ENCODE results near the gene SEMA3D. TPM values are rescaled to one million over a fixed set of nuclear protein-coding genes. Genes with fewer than 3 reads are reported as not detected.

SEMA3D gene
- total and polyA plus RNA-seq, 9 of the 15 experiments (the other 6 are each of a cell fraction or from before 2014, with no cell fraction given) = 0.01 to 0.10 (median 0.04) TPM; not detected in 1

- CTCF ChIA-PET (ENCODE audit: low intra/inter-chr PET ratio) = interaction anchor here (0.6 kb wide), 1 partner anchor 508 kb away, joined by 4 read pairs; no protein-coding TSS in a partner anchor
- TF ChIP-seq ZNF699 (CRISPR knock-in tag; IDR thresholded peaks at IDR 0.05; ENCODE audit: insufficient replicate concordance) (no peak), GMEB1 (CRISPR knock-in tag; IDR thresholded peaks at IDR 0.05) (no peak), CBFA2T2 (conservative IDR thresholded peaks at IDR 0.05) (no peak), EP400 (IDR thresholded peaks at IDR 0.05) (no peak), ARNT (IDR thresholded peaks at IDR 0.05) (no peak), HNRNPLL (IDR thresholded peaks at IDR 0.05; ENCODE audit: low read depth, low read length, poor library complexity, severe bottlenecking) (no peak), TARDBP (IDR thresholded peaks at IDR 0.05) (no peak), KLF10 (CRISPR knock-in tag; IDR thresholded peaks at IDR 0.05) (no peak), KLF16 (IDR thresholded peaks at IDR 0.05) (no peak), FOXP1 (CRISPR knock-in tag; IDR thresholded peaks at IDR 0.05) (no peak), NFYB (IDR thresholded peaks at IDR 0.05; ENCODE audit: extremely low read depth, insufficient read length) (no peak), E2F3 (CRISPR knock-in tag; IDR thresholded peaks at IDR 0.05) (no peak), KLF13 (tag; IDR thresholded peaks at IDR 0.05; ENCODE audit: borderline replicate concordance, low read depth) (no peak), E2F5 (CRISPR knock-in tag; IDR thresholded peaks at IDR 0.05) (no peak), ZBTB8A (IDR thresholded peaks at IDR 0.05; ENCODE audit: partially characterized antibody) (no peak), HMGN3 (IDR thresholded peaks at IDR 0.05; ENCODE audit: borderline replicate concordance, extremely low read depth, insufficient read length, low read depth, low read length) (no peak), POLR2A (conservative IDR thresholded peaks at IDR 0.05) (no peak), GTF2F1 (IDR thresholded peaks at IDR 0.05; ENCODE audit: low read depth, low read length) (no peak), UBTF (IDR thresholded peaks at IDR 0.05; ENCODE audit: borderline replicate concordance in 1 of 2, low read depth in 2 of 2, low read length in 2 of 2) (no peak)
- WGBS (ENCODE audit: insufficient coverage, low coverage, missing lambda C conversion rate) = 0% methylated on average over 11 of the region's 11 CpGs
- Histone ChIP-seq H3K9me3 (replicated peaks; ENCODE audit: control insufficient read depth, insufficient read depth, low read depth, low read length) (no peaks in the 10 kb centered on the region), H2AFZ (ENCODE audit: low read depth, low read length) (no peak overlapping the region), H3K4me1 (replicated peaks in 1 of 2; ENCODE audit: control insufficient read depth in 2 of 2, insufficient read depth in 2 of 2, low read length in 2 of 2) (no peaks in the 10 kb centered on the region), H3K27ac (ENCODE audit: extremely low read depth, low read depth, low read length) (no peak overlapping the region), H3K36me3 (ENCODE audit: control insufficient read depth, insufficient read depth, low read length) (no peaks in the 10 kb centered on the region), H3K4me3 (no peak overlapping the region), H3K9me1 (ENCODE audit: control insufficient read depth, insufficient read depth, low read length) (no peaks in the 10 kb centered on the region), H3K4me2 (ENCODE audit: insufficient read depth, low read length) (no peak overlapping the region), H3K27me3 (ENCODE audit: control insufficient read depth in 2 of 2, insufficient read depth in 2 of 2, low read length in 2 of 2) (no peaks in the 10 kb centered on the region), H3K9ac (ENCODE audit: insufficient read depth in 1 of 2, low read depth in 2 of 2, low read length in 2 of 2) (no peak overlapping the region), H3K79me2 (ENCODE audit: control insufficient read depth, insufficient read depth, low read length) (no peaks in the 10 kb centered on the region), H4K20me1 (replicated peaks; ENCODE audit: control insufficient read depth, insufficient read depth, low read length) (no peaks in the 10 kb centered on the region)
- no peak for FAIRE-seq
- intact Hi-C loops (cut with micrococcal nuclease) = loop anchor here (10.0 kb wide), 1 partner anchor 1775 kb away; no protein-coding TSS in a partner anchor
- POLR2A ChIA-PET = no interaction called here
- ATAC-seq = no peak
- in situ Hi-C loops (cut with MboI) = loop anchor here (25.0 kb wide), 1 partner anchor 1423 kb away; no protein-coding TSS in a partner anchor
- DNase-seq (ENCODE audit: extremely low read depth in 1 of 4, low spot score in 3 of 4) = no peak
- no TSS peak for BruUV-seq (replicated peaks)
Measured at GRCh38 chr7:85039196-85039923, 147.5 kb downstream of the SEMA3D start.

Measured in K562 (cell line).